PC-3 (cell line): ENCODE data around the gene IGFL1. TPM values are rescaled to one million over a fixed set of nuclear protein-coding genes. Genes with fewer than 3 reads are reported as not detected.
"Not testable (repeated sequence)": the region's sequence is repeated elsewhere in the genome, so short reads cannot be mapped to it uniquely, and the experiment has no call there.

Experiments used
- ATAC-seq: fragments of 200-7000 bp; cut with Tn5 transposase; 2 replicates; pipeline ENCODE4 v1.9.1; 2020; ENCODE audit warnings: mild to moderate bottlenecking, moderate library complexity
- BruUV-seq: library from RNA; stranded (reverse); fragments of 400-500 nt; replicated peaks from 2 replicates; lab custom pipeline; 2021; lab: Mats Ljungman, UMichigan
- CTCF ChIA-PET: fragments of 300-600 bp; sonication (Branson Sonifier 250); formaldehyde crosslinking; loops from one replicate; lab custom pipeline; 2022; ENCODE audit warnings: antibody characterized with exemption; lab: Charles Lee
- POLR2A ChIA-PET: fragments of 300-600 bp; sonication (Branson Sonifier 250); formaldehyde crosslinking; loops from one replicate; lab custom pipeline; 2022; ENCODE audit warnings: antibody characterized with exemption; ENCODE audit not compliant: unreplicated experiment; lab: Charles Lee
- DNase-seq: peaks from one replicate; pipeline ENCODE4 v3.0.0-alpha.2; 2015
- H2AFZ ChIP-seq: fragments of 300-600 bp; sonication (generic); 2 replicates; pipeline ENCODE4 v1.6.0; 2016; ENCODE audit warnings: antibody characterized with exemption, low read length
- H3F3A ChIP-seq: fragments of 300-600 bp; sonication (generic); one replicate; pipeline ENCODE4 v1.6.0; 2017; ENCODE audit warnings: antibody characterized with exemption, low read length, control low read depth, mild to moderate bottlenecking; ENCODE audit not compliant: unreplicated experiment
- H3K27ac ChIP-seq: fragments of 300-600 bp; sonication (generic); 2 replicates; pipeline ENCODE4 v1.5.1; 2016; ENCODE audit warnings: mild to moderate bottlenecking, low read length
- H3K27me3 ChIP-seq: fragments of 300-600 bp; sonication (generic); 2 replicates; pipeline ENCODE4 v1.6.1; 2016; ENCODE audit warnings: low read length, mixed read lengths
- H3K36me3 ChIP-seq: fragments of 300-600 bp; sonication (generic); 2 replicates; pipeline ENCODE4 v1.6.1; 2016; ENCODE audit warnings: low read depth, mixed run types, low read length, mixed read lengths
- H3K4me1 ChIP-seq: fragments of 300-600 bp; sonication (generic); 2 replicates; pipeline ENCODE4 v1.5.1; 2016; ENCODE audit warnings: low read length; ENCODE audit not compliant: insufficient read depth
- H3K4me2 ChIP-seq: fragments of 300-600 bp; sonication (generic); 2 replicates; pipeline ENCODE4 v1.6.0; 2016; ENCODE audit warnings: low read length
- H3K4me3 ChIP-seq: fragments of 300-600 bp; sonication (generic); 2 replicates; pipeline ENCODE4 v1.5.1; 2016; ENCODE audit warnings: mild to moderate bottlenecking, low read length, mixed read lengths
- H3K79me2 ChIP-seq: fragments of 300-600 bp; sonication (generic); 2 replicates; pipeline ENCODE4 v1.6.1; 2017; ENCODE audit warnings: low read length, mixed read lengths
- H3K9ac ChIP-seq: fragments of 300-600 bp; sonication (generic); 2 replicates; pipeline ENCODE4 v1.6.0; 2016; ENCODE audit warnings: mild to moderate bottlenecking, low read length
- H3K9me2 ChIP-seq: fragments of 300-600 bp; sonication (generic); replicated peaks from 2 replicates; pipeline ENCODE4 v1.6.1; 2016; ENCODE audit warnings: mixed run types, low read length, mixed read lengths
- H3K9me3 ChIP-seq: fragments of 300-600 bp; sonication (generic); 2 replicates; pipeline ENCODE4 v1.6.1; 2016; ENCODE audit warnings: low read length, mixed read lengths
- H4K20me1 ChIP-seq: fragments of 300-600 bp; sonication (generic); 2 replicates; pipeline ENCODE4 v1.6.1; 2016; ENCODE audit warnings: low read length, mixed read lengths
- CTCF ChIP-seq: fragments of 300-600 bp; sonication (generic); conservative IDR thresholded peaks from 2 replicates; pipeline ENCODE4 v1.5.1; 2017; ENCODE audit warnings: antibody characterized with exemption, low read depth, mild to moderate bottlenecking, low read length
- EZH2 ChIP-seq: fragments of 300-600 bp; sonication (generic); IDR thresholded peaks from one replicate; pipeline ENCODE4 v1.6.1; 2017; ENCODE audit warnings: antibody characterized with exemption, mild to moderate bottlenecking, low read length; ENCODE audit not compliant: unreplicated experiment
- EZH2phosphoT487 ChIP-seq: fragments of 300-600 bp; sonication (generic); IDR thresholded peaks from 2 replicates; pipeline ENCODE4 v1.6.1; 2018; ENCODE audit warnings: mild to moderate bottlenecking, antibody characterized with exemption, low read length, borderline replicate concordance
- intact Hi-C: fragments of 100-400 bp; cut with micrococcal nuclease; formaldehyde crosslinking; loops from 2 replicates; pipeline ENCODE4 v1.9.0; 2023
- total RNA-seq: library from RNA; depleted of rRNA; stranded (reverse); fragments of >200 nt; gene quantifications from 2 replicates; pipeline ENCODE4 v1.2.3, GENCODE V29; 2014

Gene IGFL1
- total RNA-seq, 1 experiment from 2014 or later, result 0.77 TPM

DNA sequence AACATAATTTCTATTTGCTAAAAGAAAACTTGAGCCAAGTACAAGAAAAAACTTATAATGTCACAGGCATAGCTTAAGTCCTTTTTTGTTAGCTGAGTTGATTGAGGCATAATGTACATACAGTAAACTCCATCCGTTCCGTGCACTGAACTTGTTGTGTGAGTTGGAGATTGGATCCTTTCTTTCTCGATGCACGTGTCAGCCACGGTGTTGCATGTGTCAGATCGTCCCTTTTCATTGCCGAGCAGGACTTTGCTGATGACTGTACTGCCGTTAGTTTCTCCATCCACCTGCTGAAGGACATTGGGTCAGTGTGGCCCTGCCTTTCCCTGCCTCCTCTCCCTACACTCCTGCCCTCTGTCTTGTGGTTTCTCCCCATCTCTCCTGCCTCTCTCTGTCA lies 47.1 kb upstream of the IGFL1 start:
- H3K27ac ChIP-seq, result no peak overlapping the region
- POLR2A ChIA-PET, result no interaction called here

DNA sequence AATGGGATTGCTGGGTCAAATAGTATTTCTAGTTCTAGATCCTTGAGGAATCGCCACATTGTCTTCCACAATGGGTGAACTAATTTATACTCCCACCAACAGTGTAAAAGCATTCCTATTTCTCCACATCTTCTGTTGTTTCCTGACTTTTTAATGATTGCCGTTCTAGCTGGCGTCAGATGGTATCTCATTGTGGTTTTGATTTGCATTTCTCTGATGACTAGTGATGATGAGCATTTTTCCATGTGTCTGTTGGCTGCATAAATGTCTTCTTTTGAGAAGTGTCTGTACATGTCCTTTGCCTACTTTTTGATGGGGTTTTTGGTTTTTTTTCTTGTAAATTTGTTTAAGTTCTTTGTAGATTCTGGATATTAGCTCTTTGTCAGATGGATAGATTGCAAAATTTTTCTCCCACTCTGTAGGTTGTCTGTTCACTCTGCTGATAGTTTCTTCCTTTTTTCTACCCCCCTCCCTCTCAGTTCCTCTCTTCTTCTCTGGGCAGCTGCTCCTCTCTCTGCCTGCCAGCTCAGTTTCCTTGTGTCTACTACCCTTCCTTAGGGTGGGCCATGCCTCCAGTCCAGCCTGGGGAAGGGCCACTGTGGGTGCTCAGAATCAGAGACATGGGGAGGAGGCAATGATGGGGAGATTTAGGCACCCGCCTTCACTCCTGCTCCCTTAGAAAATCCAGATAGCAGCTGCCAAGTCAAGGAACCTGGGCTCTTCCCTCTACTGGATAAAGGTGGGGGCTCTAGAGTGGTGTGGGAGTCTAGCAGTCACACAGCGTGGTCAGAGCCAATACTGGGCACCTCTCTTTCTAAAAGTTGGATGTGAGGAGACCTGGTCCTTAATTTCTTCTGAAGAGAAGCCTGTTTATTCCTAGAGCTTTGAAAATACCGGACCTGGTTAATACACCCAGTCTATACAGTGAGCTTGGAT lies 44.5 kb upstream of the IGFL1 start:
- H4K20me1 ChIP-seq, intact Hi-C loops, H3K9me2 ChIP-seq, BruUV-seq, H3K27ac ChIP-seq, H3K9me3 ChIP-seq, ATAC-seq, H2AFZ ChIP-seq, CTCF ChIA-PET, H3F3A ChIP-seq, H3K79me2 ChIP-seq, POLR2A ChIA-PET, H3K4me2 ChIP-seq, H3K4me3 ChIP-seq, H3K36me3 ChIP-seq, H3K9ac ChIP-seq, DNase-seq: not testable (repeated sequence)
- peaks cover 21% of the 10 kb centered on the region for H3K4me1 ChIP-seq
- peaks cover 12% of the 10 kb centered on the region for H3K27me3 ChIP-seq

More for the DNA sequence above, 47.1 kb upstream of the IGFL1 start:
- H3K9ac ChIP-seq, result no peak overlapping the region
- BruUV-seq, result no TSS peak
- H3K79me2 ChIP-seq, result no peaks in the 10 kb centered on the region
- no peaks in the 10 kb centered on the region for H3K9me2 ChIP-seq
- no peaks in the 10 kb centered on the region for H4K20me1 ChIP-seq
- no peak overlapping the region for H3K4me3 ChIP-seq
- H3K4me1 ChIP-seq, result peaks cover 28% of the 10 kb centered on the region
- ATAC-seq (no peak), DNase-seq (no peak)
- H3K4me2 ChIP-seq, result no peak overlapping the region
- H2AFZ ChIP-seq, result no peak overlapping the region
- TF ChIP-seq EZH2phosphoT487, result no peak
- no peak for TF ChIP-seq EZH2
- TF ChIP-seq CTCF, result no peak
- CTCF ChIA-PET, result no interaction called here
- intact Hi-C loops, result no loop called here
- H3K36me3 ChIP-seq, result no peaks in the 10 kb centered on the region
- no peaks in the 10 kb centered on the region for H3K9me3 ChIP-seq
- no peaks in the 10 kb centered on the region for H3K27me3 ChIP-seq
- no peaks in the 10 kb centered on the region for H3F3A ChIP-seq

DNA sequence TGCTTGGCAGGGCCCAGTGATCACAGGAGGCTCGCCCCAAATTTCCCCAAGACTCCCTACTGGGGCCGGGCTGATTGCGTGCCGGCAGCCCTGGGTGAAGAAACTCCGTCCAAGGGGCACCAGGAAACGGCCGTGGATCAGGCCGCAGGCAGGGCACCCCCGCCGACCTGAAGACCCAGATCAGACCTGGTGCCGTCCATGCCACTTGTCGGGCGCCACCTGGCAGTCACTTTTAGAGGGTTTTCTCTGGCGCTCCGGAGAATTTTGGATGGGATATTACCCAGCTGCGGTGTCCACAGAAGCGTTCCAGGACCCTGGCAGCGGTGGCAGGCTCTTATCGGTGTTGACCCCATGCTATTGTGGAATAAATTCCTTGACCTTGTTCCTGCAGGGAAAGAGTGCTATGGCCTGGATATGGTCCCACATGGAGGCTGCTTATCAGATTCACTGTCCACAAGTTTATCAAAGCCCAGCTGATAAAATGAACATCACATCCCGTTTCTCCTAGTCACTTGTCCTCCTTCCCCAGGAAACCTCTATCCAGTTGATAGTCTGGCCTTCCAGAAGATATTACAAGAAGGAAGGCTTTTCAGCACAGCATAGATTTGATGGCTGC lies 43.3 kb upstream of the IGFL1 start:
- no peaks in the 10 kb centered on the region for H4K20me1 ChIP-seq
- no peaks in the 10 kb centered on the region for H3K36me3 ChIP-seq
- no peak overlapping the region for H3K27ac ChIP-seq
- TF ChIP-seq EZH2 (no peak), EZH2phosphoT487 (no peak), CTCF (no peak)
- H3K9me3 ChIP-seq, result no peaks in the 10 kb centered on the region
- H2AFZ ChIP-seq, result no peak overlapping the region
- no peak overlapping the region for H3K4me2 ChIP-seq
- intact Hi-C loops, result no loop called here
- H3K4me1 ChIP-seq, result peaks cover 9% of the 10 kb centered on the region
- BruUV-seq, result no TSS peak
- ChIA-PET POLR2A (no interaction called here), CTCF (no interaction called here)
- ATAC-seq (no peak), DNase-seq (no peak)
- no peak overlapping the region for H3K9ac ChIP-seq
- no peaks in the 10 kb centered on the region for H3F3A ChIP-seq
- no peaks in the 10 kb centered on the region for H3K79me2 ChIP-seq
- no peak overlapping the region for H3K4me3 ChIP-seq
- no peaks in the 10 kb centered on the region for H3K9me2 ChIP-seq
- H3K27me3 ChIP-seq, result peaks cover 18% of the 10 kb centered on the region
